ENCODE measurements around the gene LRMDA.

DNA sequence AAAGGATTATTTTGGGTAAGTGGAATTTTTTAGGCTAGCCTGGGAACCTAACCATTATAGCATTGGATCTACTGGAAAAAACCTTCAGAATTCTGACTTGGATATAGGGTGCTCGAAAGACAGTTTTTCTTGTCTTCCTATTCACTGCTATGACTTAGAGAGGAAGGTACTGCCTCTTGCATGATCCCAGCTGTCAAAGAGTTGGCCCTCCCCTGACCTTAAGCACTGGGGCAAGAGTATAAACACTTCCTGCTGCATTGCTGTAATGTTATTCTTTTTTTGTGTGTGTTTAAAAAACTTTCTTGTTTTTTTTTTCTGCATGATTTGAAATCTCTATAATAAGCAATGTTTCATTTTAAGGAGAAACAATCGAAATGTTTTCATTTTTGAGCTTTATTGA, 113.0 kb downstream of the LRMDA start:
- TF ChIP-seq, protein P1, sequence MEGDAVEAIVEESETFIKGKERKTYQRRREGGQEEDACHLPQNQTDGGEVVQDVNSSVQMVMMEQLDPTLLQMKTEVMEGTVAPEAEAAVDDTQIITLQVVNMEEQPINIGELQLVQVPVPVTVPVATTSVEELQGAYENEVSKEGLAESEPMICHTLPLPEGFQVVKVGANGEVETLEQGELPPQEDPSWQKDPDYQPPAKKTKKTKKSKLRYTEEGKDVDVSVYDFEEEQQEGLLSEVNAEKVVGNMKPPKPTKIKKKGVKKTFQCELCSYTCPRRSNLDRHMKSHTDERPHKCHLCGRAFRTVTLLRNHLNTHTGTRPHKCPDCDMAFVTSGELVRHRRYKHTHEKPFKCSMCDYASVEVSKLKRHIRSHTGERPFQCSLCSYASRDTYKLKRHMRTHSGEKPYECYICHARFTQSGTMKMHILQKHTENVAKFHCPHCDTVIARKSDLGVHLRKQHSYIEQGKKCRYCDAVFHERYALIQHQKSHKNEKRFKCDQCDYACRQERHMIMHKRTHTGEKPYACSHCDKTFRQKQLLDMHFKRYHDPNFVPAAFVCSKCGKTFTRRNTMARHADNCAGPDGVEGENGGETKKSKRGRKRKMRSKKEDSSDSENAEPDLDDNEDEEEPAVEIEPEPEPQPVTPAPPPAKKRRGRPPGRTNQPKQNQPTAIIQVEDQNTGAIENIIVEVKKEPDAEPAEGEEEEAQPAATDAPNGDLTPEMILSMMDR (IDR thresholded peaks at IDR 0.05; ENCODE audit: insufficient read depth, low read length, poor library complexity, severe bottlenecking): no peak
- TF ChIP-seq EZH2phosphoT487 (conservative IDR thresholded peaks at IDR 0.05; ENCODE audit: low read length): no peak

Measured in SU-DHL-6 (cell line).